Psoas muscle (tissue), 8 donors: ENCODE data around the gene MEX3C. TPM values are rescaled to one million over a fixed set of nuclear protein-coding genes. Genes with fewer than 3 reads are reported as not detected.

Experiments
- ATAC-seq, 4 donors: fragments of 200-7000 bp; cut with Tn5 transposase; one replicate each; pipeline ENCODE4 v1.9.1; 2020; ENCODE audit warnings: moderate library complexity in 3 of 4, mild to moderate bottlenecking in 2 of 4
- DNase-seq, 2 donors: peaks; one replicate each; pipeline ENCODE4 v3.0.0-alpha.2; 2020
- H3K27ac ChIP-seq: fragments of 200-600 bp; one replicate; pipeline ENCODE4 v1.8.0; 2022
- H3K27me3 ChIP-seq, 3 donors: fragments of 200-600 bp in 1 of 3; one replicate each; pipeline versions ENCODE4 v1.6.1 to v1.8.0; 2013 to 2022; ENCODE audit warnings: low read length in 2 of 3, mild to moderate bottlenecking in 2 of 3, moderate library complexity in 1 of 3; ENCODE audit not compliant: insufficient read depth in 3 of 3
- H3K36me3 ChIP-seq, 2 donors: fragments of 200-600 bp in 1 of 2; one replicate each; pipeline versions ENCODE4 v1.6.1 to v1.8.0; 2013 to 2022; ENCODE audit warnings: low read depth in 1 of 2, mild to moderate bottlenecking in 1 of 2, moderate library complexity in 1 of 2; ENCODE audit not compliant: insufficient read depth in 1 of 2
- H3K4me1 ChIP-seq: fragments of 200-600 bp; one replicate; pipeline ENCODE4 v1.8.0; 2022
- H3K4me3 ChIP-seq: fragments of 200-600 bp; one replicate; pipeline ENCODE4 v1.8.0; 2022; ENCODE audit warnings: mild to moderate bottlenecking
- H3K9me3 ChIP-seq: fragments of 200-600 bp; one replicate; pipeline ENCODE4 v1.8.0; 2022
- WGBS, 3 donors: extraction: QIAGEN DNeasy Blood & Tissue Kit; methylation state at CpG; one replicate each; pipeline versions ENCODE4 v1.1.6 to v1.1.7; 2013; 5-methylcytosine and 5-hydroxymethylcytosine counted together
- intact Hi-C, 2 donors: fragments of 100-400 bp; cut with DNase I; formaldehyde crosslinking; loops; one replicate each; pipeline versions ENCODE4 v1.11.0 to v1.14.2; 2022
- polyA plus RNA-seq, 3 donors: library from polyadenylated mRNA; stranded (reverse); fragments of 200-250 nt; gene quantifications; one replicate each; pipeline ENCODE4 v1.2.3, GENCODE V29; 2013
- total RNA-seq, 4 donors: library from RNA; stranded (reverse); fragmentation: NEBNext Ultra II Directional in 2 of 4; extraction: Animal tissue kit (Norgen Biotek cat#: 25700) in 2 of 4; gene quantifications; one replicate each; pipeline versions ENCODE4 v1.2.1 to v1.2.4, GENCODE V29; 2021 to 2023
- TF ChIP-seq, protein P1 (sequence below): fragments of 200-600 bp; IDR thresholded peaks from one replicate; pipeline ENCODE4 v1.8.0; 2022; ENCODE audit warnings: antibody characterized with exemption
- donor health status: healthy with polysubstance abuse.
- donor health status: DM: no; HTN: no; CAD: no; lungs with moderate emphysema.
- donor health status: Bipolar disorder and iron deficiency.
- donor health status: healthy.
- donor health status: DM: yes; HTN: yes; CAD: no.
- donor health status: DM: no; HTN: no; CAD: no.
- donor health status: DM: no; HTN: no; CAD: no.
- donor health status: DM: yes; HTN: yes; CAD: no.

Gene MEX3C
- total and polyA plus RNA-seq, 7 donors = 5.1 to 15.1 (median 13.6) TPM

DNA sequence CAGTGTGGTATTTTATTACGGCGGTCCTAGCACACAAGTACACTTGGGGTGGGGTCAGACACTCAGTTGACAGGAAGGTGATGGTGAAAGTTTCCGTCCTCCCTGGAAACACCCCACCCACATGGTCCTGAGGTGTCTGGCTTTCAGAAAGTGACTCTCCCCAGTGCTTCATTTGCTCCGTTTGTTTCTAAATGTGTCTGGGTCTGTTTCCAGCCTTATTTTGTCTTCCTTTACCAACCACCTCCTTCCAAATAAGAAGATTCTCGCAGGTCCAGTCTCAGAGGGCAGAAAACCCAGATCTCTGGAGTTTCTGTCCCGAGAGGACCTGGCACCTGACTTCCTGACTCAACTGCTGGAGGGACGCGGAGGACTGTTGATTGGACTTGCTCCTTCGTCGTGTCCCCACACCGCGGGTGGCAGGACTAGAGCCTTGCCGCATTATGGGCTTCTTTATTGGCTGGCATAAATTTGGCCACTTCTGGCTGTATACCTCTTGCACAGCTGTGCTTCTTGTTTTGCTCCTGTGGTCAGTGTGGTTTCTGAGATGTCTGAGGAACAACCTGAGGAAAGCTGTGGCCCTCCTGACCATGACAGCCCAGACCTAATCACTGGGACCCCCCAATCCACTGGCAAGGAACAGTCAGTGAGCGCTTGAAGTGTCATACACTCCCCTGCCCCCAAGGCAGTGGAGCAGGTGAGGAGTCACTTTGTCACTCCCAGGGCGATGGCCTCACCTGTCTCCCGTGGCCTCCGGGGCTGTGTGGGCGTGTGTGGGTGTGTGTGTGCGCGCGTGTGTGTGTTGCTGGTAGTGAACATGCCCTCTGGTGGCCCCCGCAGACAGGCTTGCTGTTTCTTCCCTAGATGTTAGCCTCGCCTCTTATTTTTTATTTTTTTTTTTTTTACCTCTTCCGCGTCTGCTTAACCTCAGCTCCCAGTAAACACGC lies 45.6 kb downstream of the MEX3C start:
- Histone ChIP-seq H3K27ac (no peak overlapping the region), H3K9me3 (no peaks in the 10 kb centered on the region), H3K36me3 (no peaks in the 10 kb centered on the region), H3K27me3 (no peaks in the 10 kb centered on the region), H3K4me1 (peaks cover 8% of the 10 kb centered on the region), H3K4me3 (no peak overlapping the region)
- DNase-seq (no peak), ATAC-seq (no peak)
- TF ChIP-seq, protein P1, sequence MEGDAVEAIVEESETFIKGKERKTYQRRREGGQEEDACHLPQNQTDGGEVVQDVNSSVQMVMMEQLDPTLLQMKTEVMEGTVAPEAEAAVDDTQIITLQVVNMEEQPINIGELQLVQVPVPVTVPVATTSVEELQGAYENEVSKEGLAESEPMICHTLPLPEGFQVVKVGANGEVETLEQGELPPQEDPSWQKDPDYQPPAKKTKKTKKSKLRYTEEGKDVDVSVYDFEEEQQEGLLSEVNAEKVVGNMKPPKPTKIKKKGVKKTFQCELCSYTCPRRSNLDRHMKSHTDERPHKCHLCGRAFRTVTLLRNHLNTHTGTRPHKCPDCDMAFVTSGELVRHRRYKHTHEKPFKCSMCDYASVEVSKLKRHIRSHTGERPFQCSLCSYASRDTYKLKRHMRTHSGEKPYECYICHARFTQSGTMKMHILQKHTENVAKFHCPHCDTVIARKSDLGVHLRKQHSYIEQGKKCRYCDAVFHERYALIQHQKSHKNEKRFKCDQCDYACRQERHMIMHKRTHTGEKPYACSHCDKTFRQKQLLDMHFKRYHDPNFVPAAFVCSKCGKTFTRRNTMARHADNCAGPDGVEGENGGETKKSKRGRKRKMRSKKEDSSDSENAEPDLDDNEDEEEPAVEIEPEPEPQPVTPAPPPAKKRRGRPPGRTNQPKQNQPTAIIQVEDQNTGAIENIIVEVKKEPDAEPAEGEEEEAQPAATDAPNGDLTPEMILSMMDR = no peak
- intact Hi-C loops = no loop called here
- WGBS, 3 donors = 87 to 89% (median 89%) methylated on average over 26 of the region's 26 CpGs

GRCh38 chr18:51151185-51151567 lies 46.3 kb downstream of the MEX3C start:
- TF ChIP-seq, protein P1 = no peak
- no peak overlapping the region for H3K27ac ChIP-seq
- H3K4me1 ChIP-seq = peaks cover 8% of the 10 kb centered on the region
- no peaks in the 10 kb centered on the region for H3K9me3 ChIP-seq
- intact Hi-C loops = no loop called here
- H3K27me3 ChIP-seq = no peaks in the 10 kb centered on the region
- no peak for DNase-seq
- H3K4me3 ChIP-seq = no peak overlapping the region
- no peaks in the 10 kb centered on the region for H3K36me3 ChIP-seq
- WGBS, 3 donors = 88 to 93% (median 92%) methylated on average over 5 of the region's 5 CpGs
- ATAC-seq = no peak

- ATAC-seq = no peak
- peaks cover 8% of the 10 kb centered on the region for H3K4me1 ChIP-seq
- no peaks in the 10 kb centered on the region for H3K27me3 ChIP-seq
- 84 to 88% (median 86%) methylated on average over 6 of the region's 6 CpGs for WGBS, 3 donors
- H3K9me3 ChIP-seq = no peaks in the 10 kb centered on the region
- intact Hi-C loops = no loop called here
- H3K4me3 ChIP-seq = no peak overlapping the region
- TF ChIP-seq, protein P1 = no peak
- no peaks in the 10 kb centered on the region for H3K36me3 ChIP-seq
- no peak overlapping the region for H3K27ac ChIP-seq
- DNase-seq = no peak
Observed at GRCh38 chr18:51150113-51150700, 47.3 kb downstream of the MEX3C start.

DNA sequence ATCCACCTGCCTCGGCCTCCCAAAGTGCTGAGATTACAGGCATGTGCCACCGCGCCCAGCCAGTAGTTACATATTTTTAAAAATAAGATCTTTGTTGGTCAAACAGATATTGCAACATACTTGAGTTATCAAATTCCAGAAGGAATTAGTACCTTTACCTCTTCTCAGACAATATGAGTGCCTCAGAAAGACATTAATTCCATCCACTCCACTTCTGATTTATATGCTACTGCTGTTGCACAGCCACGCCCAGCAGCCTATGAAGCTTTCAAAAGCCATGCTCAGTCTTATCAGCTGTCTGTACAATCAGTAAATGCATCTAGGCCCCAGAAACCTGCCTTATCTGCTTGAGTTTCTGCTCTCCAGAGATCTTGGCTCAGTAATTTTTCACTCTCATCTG lies 47.8 kb downstream of the MEX3C start:
- 97% methylated on average over 4 of the region's 4 CpGs for WGBS, 3 donors
- Histone ChIP-seq H3K4me1 (peaks cover 7% of the 10 kb centered on the region), H3K4me3 (no peak overlapping the region), H3K27me3 (no peaks in the 10 kb centered on the region), H3K9me3 (no peaks in the 10 kb centered on the region), H3K36me3 (no peaks in the 10 kb centered on the region), H3K27ac (no peak overlapping the region)
- TF ChIP-seq, protein P1 = no peak
- DNase-seq = no peak
- ATAC-seq = no peak
- intact Hi-C loops = no loop called here
